ENCODE results near the gene RAB11FIP3.

RAB11FIP3 gene

GRCh38 chr16:539901-540530, 114.6 kb downstream of the RAB11FIP3 start:
- Histone ChIP-seq H3K36me3 (peaks cover 42% of the 10 kb centered on the region), H3K9me3 (no peaks in the 10 kb centered on the region), H3K4me1 (ENCODE audit: control insufficient read depth in 1 of 2, insufficient read depth in 1 of 2, low read depth in 1 of 2, low read length in 1 of 2) (no peaks in the 10 kb centered on the region), H3K27ac (no peak overlapping the region), H3K4me3 (ENCODE audit: low read depth in 1 of 2, low read length in 1 of 2) (no peak overlapping the region), H3K27me3 (no peaks in the 10 kb centered on the region)
- no peak for TF ChIP-seq CTCF (IDR thresholded peaks at IDR 0.05)

GRCh38 chr16:540645-541340, 115.3 kb downstream of the RAB11FIP3 start:
- Histone ChIP-seq H3K36me3 (peaks cover 39% of the 10 kb centered on the region), H3K27me3 (no peaks in the 10 kb centered on the region), H3K27ac (no peak overlapping the region), H3K4me3 (ENCODE audit: low read depth in 1 of 2, low read length in 1 of 2) (no peak overlapping the region), H3K4me1 (ENCODE audit: control insufficient read depth in 1 of 2, insufficient read depth in 1 of 2, low read depth in 1 of 2, low read length in 1 of 2) (no peaks in the 10 kb centered on the region), H3K9me3 (no peaks in the 10 kb centered on the region)
- no peak for TF ChIP-seq CTCF (IDR thresholded peaks at IDR 0.05)

GRCh38 chr16:543301-544164, 118.1 kb downstream of the RAB11FIP3 start:
- no peak overlapping the region for H3K27ac ChIP-seq
- H3K4me3 ChIP-seq (ENCODE audit: low read depth in 1 of 2, low read length in 1 of 2), result no peak overlapping the region
- no peaks in the 10 kb centered on the region for H3K27me3 ChIP-seq
- TF ChIP-seq CTCF (IDR thresholded peaks at IDR 0.05), result no peak
- H3K4me1 ChIP-seq (ENCODE audit: control insufficient read depth in 1 of 2, insufficient read depth in 1 of 2, low read depth in 1 of 2, low read length in 1 of 2), result peaks cover 15 to 19% of the 10 kb centered on the region in 2 experiments
- peaks cover 14% of the 10 kb centered on the region for H3K36me3 ChIP-seq
- H3K9me3 ChIP-seq, result no peaks in the 10 kb centered on the region

- no peak overlapping the region for H3K4me3 ChIP-seq (ENCODE audit: low read depth in 1 of 2, low read length in 1 of 2)
- H3K27ac ChIP-seq, result no peak overlapping the region
- H3K9me3 ChIP-seq, result no peaks in the 10 kb centered on the region
- peaks cover 15 to 19% of the 10 kb centered on the region in 2 experiments for H3K4me1 ChIP-seq (ENCODE audit: control insufficient read depth in 1 of 2, insufficient read depth in 1 of 2, low read depth in 1 of 2, low read length in 1 of 2)
- H3K27me3 ChIP-seq, result no peaks in the 10 kb centered on the region
- no peak for TF ChIP-seq CTCF (IDR thresholded peaks at IDR 0.05)
- peaks cover 22% of the 10 kb centered on the region for H3K36me3 ChIP-seq
Observed at GRCh38 chr16:544517-544916, 119.1 kb downstream of the RAB11FIP3 start.

- H3K4me1 ChIP-seq (ENCODE audit: control insufficient read depth in 1 of 2, insufficient read depth in 1 of 2, low read depth in 1 of 2, low read length in 1 of 2), result peaks cover 15 to 19% of the 10 kb centered on the region in 2 experiments
- H3K9me3 ChIP-seq, result no peaks in the 10 kb centered on the region
- peak overlapping the region; percentile 47 to 61 for H3K4me3 ChIP-seq (ENCODE audit: low read depth in 1 of 2, low read length in 1 of 2)
- H3K36me3 ChIP-seq, result peaks cover 31% of the 10 kb centered on the region
- peak overlapping the region; percentile 76 for H3K27ac ChIP-seq
- peak; percentile 92 for TF ChIP-seq CTCF (IDR thresholded peaks at IDR 0.05)
- no peaks in the 10 kb centered on the region for H3K27me3 ChIP-seq
Observed at GRCh38 chr16:546909-547770, 121.7 kb downstream of the RAB11FIP3 start.
